GM12872 (cell line): Measurements from ENCODE around the gene HDX.

Experiments used
- CTCF ChIP-seq: IDR thresholded peaks from 3 replicates; pipeline ENCODE4 v1.5.1; 2011; ENCODE audit warnings: low read depth, mild to moderate bottlenecking, low read length, moderate library complexity; ENCODE audit not compliant: insufficient read depth

Gene HDX

GRCh38 chrX:84363051-84363450 lies 139.2 kb downstream of the HDX start:
- TF ChIP-seq CTCF: no peak

DNA sequence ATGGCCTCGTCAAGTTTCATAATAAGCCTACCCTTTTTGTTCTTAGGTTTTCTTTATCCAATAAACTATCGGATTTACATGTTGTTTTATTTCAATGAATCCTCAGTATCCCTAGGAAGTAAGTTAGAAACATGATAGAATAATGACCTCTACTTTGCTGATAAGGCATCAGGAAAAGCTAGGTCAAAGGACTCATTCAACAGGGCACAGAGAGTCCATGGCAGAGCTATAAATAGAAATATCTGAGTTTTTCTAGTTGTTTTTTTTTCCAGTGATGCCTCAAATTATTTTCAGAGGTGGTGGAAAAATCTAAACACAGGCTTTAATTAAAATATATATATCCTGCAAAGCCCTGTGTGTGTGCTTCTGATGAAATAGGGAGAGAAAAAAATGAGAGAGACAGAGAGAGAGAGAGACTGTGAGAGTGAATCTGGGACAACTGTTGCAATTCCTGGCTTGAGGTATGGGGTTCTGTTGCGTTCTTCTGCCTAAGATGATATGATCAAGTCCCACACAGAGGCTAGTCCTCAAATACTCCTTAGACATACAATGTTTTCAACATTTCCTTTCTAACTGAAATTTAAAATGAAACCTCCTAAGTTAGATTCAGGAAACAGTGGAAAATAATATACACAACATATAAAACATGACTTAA lies 139.9 kb downstream of the HDX start:
- no peak for TF ChIP-seq CTCF

DNA sequence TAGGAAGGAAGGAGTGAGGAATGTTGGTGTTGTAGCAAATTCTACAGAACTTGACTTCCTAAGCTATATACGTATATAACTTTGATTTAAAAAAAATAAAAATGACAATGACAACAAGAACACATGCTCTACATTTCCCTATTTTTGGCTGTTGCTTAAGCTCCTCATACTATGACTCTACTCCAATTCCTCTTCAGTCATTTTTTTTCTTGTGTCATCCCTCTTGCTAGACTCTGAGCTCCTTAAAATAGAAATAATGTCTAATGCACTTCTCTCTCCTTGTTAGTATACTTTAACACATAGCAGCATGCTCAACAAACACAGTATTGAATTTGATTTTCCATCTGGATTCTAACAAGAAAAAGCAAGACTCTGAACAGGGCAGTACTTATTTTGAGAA lies 144.0 kb downstream of the HDX start:
- no peak for TF ChIP-seq CTCF

- TF ChIP-seq CTCF: no peak
These were observed 145.0 kb downstream of the HDX start for GRCh38 chrX:84357296-84357695.

- no peak for TF ChIP-seq CTCF
These were observed 161.3 kb downstream of the HDX start for GRCh38 chrX:84340968-84341367.

DNA sequence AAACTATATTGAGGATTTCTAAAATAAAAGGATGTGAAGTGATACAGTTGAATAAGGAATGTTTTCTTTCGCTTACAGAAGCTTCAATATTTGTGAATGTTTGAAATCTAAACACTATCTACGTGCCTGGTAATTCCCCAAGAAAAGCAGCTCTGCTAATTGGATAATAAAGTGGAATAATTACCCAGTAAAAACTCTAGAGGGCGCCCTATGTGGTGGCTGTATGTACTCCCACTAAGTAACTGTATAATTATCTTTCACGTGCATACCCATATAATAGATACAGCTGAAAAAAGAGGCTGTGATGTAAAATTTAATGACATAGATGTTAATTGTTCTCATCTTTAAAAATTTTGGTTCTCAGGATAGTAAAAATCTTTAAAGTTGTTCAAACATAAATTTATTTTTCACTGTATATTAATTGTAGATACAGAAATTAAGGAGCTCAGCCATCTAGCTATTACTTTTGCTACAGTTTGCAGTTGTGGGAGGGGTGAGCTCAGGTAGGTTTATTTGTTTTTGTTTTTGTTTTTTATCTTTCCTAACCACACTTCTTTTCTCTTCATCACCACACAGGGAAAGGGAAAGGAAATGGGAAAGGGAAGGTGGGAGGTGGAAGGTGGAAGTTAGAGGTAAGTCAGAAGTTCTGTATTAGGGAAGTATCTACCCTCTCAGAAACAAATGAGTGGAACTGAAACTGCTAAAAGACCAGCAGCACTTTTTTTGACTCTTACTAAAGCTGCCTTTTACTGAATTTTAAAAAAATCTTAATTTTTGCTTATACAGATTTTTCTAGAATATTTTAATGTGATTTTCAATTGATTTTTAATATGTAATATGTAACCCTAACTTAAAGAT lies 162.5 kb downstream of the HDX start:
- 0 out of 3 replicates have a peak, but pooled peaks have one; percentile 10 for TF ChIP-seq CTCF

- no peak for TF ChIP-seq CTCF
These were observed 165.6 kb downstream of the HDX start for GRCh38 chrX:84336646-84337045.
